DOHH2 (cell line): ENCODE data around the gene PPA1.

Experiments
- EZH2phosphoT487 ChIP-seq: fragments of 200-600 bp; sonication (generic); IDR thresholded peaks from 2 replicates; pipeline ENCODE4 v1.6.1; 2017; ENCODE audit warnings: borderline replicate concordance, mild to moderate bottlenecking, antibody characterized with exemption, low read length, moderate library complexity, mixed read lengths
- TF ChIP-seq, protein P1 (sequence below): fragments of 200-600 bp; sonication (generic); IDR thresholded peaks from one replicate; pipeline ENCODE4 v1.5.1; 2014; ENCODE audit warnings: antibody characterized with exemption, mild to moderate bottlenecking, low read depth, low read length; ENCODE audit not compliant: poor library complexity, severe bottlenecking

DNA sequence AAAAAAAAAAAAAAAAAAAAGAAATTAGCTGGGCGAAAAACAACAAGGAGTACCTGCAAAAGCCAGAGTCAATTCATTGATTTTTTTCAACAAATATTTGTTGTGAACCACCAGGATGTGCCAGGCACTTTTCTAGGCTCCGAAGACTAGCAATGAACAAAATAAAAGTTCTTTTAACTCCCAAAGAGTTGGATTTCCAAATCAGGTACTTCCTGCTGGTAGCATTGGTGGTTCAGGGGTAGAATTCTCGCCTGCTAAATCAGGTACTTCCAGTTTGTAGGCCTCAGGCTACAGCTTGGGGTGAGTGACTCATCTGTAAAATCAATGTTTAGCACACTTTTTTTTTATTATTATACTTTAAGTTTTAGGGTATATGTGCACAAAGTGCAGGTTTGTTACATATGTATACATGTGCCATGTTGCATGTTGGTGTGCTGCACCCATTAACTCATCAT, 10.9 kb downstream of the PPA1 start:
- TF ChIP-seq EZH2phosphoT487 = no peak
- TF ChIP-seq, protein P1, sequence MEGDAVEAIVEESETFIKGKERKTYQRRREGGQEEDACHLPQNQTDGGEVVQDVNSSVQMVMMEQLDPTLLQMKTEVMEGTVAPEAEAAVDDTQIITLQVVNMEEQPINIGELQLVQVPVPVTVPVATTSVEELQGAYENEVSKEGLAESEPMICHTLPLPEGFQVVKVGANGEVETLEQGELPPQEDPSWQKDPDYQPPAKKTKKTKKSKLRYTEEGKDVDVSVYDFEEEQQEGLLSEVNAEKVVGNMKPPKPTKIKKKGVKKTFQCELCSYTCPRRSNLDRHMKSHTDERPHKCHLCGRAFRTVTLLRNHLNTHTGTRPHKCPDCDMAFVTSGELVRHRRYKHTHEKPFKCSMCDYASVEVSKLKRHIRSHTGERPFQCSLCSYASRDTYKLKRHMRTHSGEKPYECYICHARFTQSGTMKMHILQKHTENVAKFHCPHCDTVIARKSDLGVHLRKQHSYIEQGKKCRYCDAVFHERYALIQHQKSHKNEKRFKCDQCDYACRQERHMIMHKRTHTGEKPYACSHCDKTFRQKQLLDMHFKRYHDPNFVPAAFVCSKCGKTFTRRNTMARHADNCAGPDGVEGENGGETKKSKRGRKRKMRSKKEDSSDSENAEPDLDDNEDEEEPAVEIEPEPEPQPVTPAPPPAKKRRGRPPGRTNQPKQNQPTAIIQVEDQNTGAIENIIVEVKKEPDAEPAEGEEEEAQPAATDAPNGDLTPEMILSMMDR = no peak
